ENCODE results near the gene SYTL2.

SYTL2 gene

DNA sequence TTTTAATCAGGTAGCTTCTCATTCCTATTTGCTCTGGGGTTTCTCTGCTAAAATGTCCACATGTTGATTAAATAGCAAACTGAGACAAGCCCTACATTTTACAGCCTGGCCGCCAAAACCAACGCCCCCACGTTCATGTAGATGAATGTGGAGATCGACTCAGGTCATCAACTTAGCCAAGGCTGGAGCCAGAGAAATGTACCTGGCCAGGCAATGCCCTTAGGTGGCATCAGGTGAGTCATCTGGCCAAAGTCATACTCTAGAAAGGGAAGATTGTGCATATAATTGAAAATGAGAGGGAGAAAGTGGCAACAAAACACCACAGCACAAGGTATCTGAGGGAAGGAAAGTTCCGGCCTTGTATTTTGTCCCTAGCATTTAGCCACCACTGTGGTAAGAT, 87.9 kb downstream of the SYTL2 start:
- no peak for DNase-seq

DNA sequence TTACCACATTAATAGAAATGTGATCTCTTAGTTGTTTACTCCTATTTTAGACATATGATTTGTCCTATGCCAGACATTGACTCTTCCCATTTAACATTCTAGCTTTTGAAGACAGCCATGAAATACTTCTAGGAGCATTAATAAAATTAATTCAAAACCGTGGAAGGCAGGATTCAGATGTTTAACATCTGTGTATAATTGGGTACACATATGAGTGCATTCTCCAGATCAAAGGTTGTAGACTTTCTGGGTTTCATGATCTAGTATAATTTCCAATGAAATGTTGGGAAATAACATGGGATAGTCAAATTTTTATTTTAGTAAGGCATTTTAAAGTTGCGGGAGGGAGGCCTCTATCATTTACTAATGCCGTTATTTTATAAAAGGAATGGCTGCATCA, 89.8 kb downstream of the SYTL2 start:
- DNase-seq = no peak

- no peak for DNase-seq
Observed at GRCh38 chr11:85718991-85719807, 91.7 kb downstream of the SYTL2 start.

DNA sequence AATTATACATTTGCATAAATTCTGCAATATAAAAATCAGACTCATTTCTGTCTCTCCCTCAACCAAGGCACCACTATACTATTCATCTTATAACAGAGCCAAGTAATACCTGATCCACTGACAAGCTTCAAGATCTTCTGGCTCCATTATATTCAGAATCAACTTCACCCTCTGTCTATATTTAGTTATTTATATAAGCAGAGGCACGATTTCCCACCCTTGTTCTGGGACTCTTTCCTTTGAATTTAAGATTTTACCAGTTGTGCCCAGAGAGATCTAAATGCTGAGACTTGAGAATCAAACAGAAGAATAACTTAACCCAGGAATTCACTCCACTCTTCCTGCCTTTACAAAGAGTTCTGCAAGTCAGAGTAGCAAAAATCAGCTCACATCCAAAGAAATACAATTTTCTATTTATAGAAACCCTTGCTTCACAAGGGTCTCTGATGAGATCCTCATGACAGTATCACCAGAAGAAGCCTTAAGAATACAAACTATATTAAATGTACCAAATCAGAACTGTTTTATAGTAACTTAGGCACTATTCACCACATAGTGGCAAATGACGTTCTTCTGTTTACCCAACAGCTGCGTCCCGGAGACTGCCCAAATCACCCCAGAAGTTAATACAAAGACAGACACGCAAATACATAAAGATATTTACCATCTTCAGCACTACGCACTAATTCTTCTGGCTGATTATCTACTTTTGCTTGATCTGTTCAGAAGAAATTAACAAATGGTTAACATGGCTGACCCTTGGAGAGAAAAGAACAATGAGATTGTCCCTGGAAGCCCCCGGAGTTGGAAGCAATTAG, 92.6 kb downstream of the SYTL2 start:
- no peak for DNase-seq

GRCh38 chr11:85717429-85717828, 93.5 kb downstream of the SYTL2 start:
- DNase-seq = no peak

GRCh38 chr11:85712953-85713352, 98.0 kb downstream of the SYTL2 start:
- DNase-seq = no peak

DNA sequence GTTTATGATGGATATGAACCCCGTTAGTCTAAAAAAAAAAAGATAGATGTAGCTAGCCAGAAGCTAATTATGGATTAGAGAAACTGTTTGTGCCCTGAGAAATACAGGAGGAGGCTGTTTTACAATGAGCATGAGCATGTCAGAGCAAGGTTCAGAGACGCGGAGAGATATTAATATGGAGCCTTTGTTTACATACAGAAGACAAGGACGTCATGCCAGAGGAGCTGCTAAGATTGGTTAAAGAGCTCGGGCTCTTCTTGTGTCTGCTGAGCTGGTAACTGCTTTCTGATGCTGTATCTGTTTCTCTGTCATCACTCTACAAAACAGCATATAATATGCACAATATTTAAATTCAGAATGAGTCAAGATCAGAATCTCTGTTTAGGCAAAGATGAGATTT, 100.0 kb downstream of the SYTL2 start:
- DNase-seq = no peak

DNA sequence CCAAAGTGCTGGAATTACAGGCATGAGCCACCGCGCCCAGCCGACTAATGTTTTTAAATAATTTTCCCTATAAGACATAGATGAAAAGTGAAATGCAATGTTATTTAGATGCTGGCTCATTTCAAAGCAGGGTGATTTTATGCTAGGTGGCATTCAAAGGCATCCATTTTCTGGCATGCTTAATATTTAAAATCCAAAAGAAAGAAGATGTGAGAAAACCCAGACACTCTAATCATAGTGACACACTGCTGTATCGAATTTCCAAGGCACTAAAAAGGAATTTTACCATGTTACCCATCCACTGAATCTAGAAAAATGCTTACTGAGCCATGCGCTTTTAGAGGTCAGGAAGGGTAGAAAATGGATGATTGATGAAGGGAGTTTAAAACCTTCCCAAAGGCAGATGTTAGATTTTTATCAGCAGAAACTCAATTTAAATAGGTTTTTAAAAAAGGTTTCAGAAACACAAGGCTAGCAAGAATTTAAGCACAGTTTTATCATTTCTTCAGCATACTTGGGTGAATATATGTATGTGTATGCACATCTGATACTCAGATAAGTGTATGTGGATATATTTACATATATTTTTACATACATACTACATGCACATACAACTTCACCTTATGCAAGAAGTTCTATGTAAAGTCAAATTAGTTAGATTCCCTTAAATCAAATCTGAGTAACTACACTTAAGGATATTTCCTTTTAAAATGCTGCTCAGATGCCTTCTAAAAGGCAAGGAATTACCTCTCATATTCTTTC, 100.8 kb downstream of the SYTL2 start:
- DNase-seq = no peak

DNA sequence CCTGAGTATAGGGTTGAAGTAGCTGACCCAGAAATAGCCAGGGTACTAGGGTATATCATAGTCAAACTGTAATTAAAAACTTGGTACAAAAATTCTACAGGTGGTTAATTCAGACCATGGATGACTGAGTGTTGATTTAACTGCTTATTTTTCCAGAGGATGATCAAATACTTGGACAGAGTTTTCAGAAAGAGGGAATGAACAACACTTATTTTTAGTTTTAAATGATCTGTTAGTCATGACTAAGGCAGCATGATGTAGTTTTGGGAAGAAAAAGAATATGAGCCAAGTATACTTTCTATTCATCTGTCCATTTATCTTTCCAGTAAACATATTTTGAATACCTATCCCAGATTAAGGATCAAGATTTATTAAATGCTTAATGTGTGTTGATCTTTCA, 105.1 kb downstream of the SYTL2 start:
- no peak for DNase-seq

DNA sequence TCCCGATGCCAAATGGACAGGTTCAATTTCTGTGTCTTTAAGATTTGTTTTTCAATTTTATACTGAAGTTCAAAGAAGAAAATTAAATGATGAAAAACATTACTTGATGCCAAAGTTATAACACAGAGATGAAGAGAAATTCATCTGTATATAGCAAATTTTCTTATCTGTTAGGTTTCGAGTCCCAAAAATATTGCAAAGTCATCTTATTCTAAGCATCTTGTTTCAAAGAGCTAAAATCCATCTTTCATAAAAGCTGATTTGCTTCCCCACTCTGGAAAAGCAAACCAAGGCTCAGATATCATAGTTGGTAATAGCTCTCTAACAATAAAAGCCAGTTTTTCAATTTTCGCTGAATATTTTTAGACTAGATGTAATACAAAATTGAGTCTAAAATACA, 106.0 kb downstream of the SYTL2 start:
- no peak for DNase-seq

GRCh38 chr11:85699957-85700741, 110.8 kb downstream of the SYTL2 start:
- no peak for DNase-seq

DNA sequence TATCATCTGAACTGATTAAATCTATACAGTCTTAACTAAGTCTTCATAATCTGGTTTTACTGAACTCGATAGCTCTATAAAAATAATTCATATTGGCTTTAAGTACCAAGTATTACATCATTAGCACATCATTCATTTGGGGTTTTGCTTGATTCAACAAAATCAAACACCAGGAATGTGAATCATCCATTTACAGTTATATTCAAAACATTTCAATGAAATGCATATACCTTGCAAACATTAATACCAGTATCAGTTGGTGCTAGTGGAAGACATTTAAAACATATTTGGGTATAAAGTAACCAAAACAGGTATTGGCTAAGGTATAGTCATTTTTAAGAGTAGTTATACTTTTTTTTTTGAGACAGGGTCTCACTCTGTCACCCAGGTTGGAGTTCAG, 112.7 kb downstream of the SYTL2 start:
- no peak for DNase-seq

- no peak for DNase-seq
Observed at GRCh38 chr11:85697747-85698146, 113.2 kb downstream of the SYTL2 start.

GRCh38 chr11:85695546-85695945, 115.4 kb downstream of the SYTL2 start:
- no peak for DNase-seq

- peak; percentile 24 for DNase-seq
Observed at GRCh38 chr11:85694385-85694980, 116.5 kb downstream of the SYTL2 start.

- DNase-seq = peak; percentile 9
Observed at GRCh38 chr11:85685820-85686459, 125.0 kb downstream of the SYTL2 start, which contains the start of gene CCDC89. Gene CCDC89, minus strand, starts transcription at chr11:85686195. Its CDS starts 65 bp downstream, at chr11:85686130.

DNA sequence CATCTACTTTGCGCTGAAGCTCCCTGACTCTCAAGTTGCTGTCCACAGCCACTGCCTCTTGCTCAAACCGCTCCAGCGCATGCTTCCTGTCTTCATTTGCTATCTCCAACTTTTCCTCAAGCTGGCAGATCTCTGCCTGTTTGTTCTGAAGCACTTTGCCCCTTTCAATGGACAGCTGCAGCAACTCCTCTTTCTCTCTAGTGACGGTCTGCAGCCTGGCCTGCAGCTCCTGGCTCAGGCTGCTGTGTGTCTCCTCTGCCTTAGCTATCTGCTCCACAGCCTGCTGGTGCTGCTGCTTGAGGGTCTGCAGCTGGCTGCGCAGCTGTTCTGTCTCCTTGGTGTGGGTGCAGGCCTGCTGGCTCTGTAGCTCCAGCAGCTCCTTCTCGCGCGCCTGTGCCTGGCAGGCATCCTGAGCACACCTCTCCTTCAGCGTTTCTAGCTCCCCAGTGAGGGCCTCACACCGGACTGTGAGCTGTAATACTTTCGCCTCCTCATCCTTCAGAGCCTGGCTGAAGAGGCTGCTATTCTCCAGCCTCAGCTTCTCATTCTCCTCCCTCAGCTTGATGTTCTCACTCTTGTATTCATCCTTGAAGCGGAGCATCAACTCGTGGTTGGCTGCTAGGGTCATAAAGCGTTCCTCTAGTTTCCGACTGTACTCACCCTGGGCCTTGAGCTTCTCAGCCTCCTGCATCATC, 125.7 kb downstream of the SYTL2 start:
- DNase-seq = no peak

GRCh38 chr11:85682330-85683305, 128.3 kb downstream of the SYTL2 start:
- DNase-seq = peak; percentile 6

- DNase-seq = no peak
Observed at GRCh38 chr11:85680897-85681296, 130.0 kb downstream of the SYTL2 start.

DNA sequence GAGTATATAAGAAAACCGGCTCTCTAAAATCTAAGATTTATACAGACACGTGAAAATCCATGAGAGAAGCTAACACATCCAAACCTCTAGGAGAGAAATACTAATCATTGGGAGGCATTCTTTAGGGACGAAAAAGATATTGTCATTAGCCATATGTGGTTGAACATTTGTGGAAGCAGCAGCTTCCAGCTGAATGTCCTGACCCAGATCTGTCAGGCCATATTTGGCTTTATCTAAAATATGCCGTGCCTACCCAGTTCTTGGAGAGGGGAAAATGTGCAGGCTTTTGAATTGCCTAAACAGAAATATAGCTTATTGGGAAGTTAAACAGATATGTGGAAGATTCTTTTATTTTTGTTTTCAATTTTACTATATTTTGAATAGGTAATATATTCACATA, 131.4 kb downstream of the SYTL2 start:
- no peak for DNase-seq
